Measurements from ENCODE around the gene KCNJ15. TPM values are rescaled to one million over a fixed set of nuclear protein-coding genes. Genes with fewer than 3 reads are reported as not detected.

Gene KCNJ15
- polyA plus RNA-seq, 1 donor, result 0.25 TPM

DNA sequence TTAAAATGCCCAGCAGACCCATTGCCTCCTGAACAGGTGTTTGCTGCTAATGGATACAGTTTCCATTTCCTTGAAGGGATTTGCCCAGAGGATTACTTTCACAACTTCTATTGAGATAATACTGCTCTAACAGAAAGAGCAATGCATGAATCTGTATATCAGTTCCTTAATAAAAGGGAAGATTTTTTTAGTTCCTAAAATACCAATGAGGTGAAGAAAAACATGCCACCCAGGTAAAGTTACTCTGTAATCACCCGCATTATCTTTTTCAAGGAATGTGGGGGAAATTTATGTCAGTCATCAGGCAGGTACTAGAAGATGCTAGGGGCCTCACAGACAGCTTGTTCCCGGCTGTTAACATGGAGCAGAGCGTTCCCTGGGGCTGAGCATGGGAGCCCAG is 41.1 kb downstream of the KCNJ15 start:
- peaks cover 3% of the 10 kb centered on the region for H3K27me3 ChIP-seq (ENCODE audit: control insufficient read depth, insufficient read depth, low read length)
- DNase-seq, result no peak
- WGBS (ENCODE audit: insufficient coverage, low lambda C conversion rate), result no CpG with 5 or more reads among the region's 3 CpGs
- no peaks in the 10 kb centered on the region for H3K36me3 ChIP-seq (ENCODE audit: control insufficient read depth, insufficient read depth, low read length)
- no peaks in the 10 kb centered on the region for H3K9me3 ChIP-seq (ENCODE audit: control insufficient read depth, low read depth, low read length)
- H3K4me1 ChIP-seq (ENCODE audit: control insufficient read depth, insufficient read depth, low read length), result peaks cover 2% of the 10 kb centered on the region
- H3K27ac ChIP-seq (ENCODE audit: low read length), result no peak overlapping the region
- H3K4me3 ChIP-seq (ENCODE audit: low read length), result no peak overlapping the region

- Histone ChIP-seq H3K27ac (ENCODE audit: low read length) (no peak overlapping the region), H3K9me3 (ENCODE audit: control insufficient read depth, low read depth, low read length) (no peaks in the 10 kb centered on the region), H3K36me3 (ENCODE audit: control insufficient read depth, insufficient read depth, low read length) (no peaks in the 10 kb centered on the region), H3K4me1 (ENCODE audit: control insufficient read depth, insufficient read depth, low read length) (peaks cover 2% of the 10 kb centered on the region), H3K27me3 (ENCODE audit: control insufficient read depth, insufficient read depth, low read length) (peaks cover 3% of the 10 kb centered on the region), H3K4me3 (ENCODE audit: low read length) (no peak overlapping the region)
- WGBS (ENCODE audit: insufficient coverage, low lambda C conversion rate), result no CpG with 5 or more reads among the region's 3 CpGs
- DNase-seq, result no peak
Measured at GRCh38 chr21:38298832-38299231, 42.0 kb downstream of the KCNJ15 start.

- Histone ChIP-seq H3K36me3 (ENCODE audit: control insufficient read depth, insufficient read depth, low read length) (no peaks in the 10 kb centered on the region), H3K9me3 (ENCODE audit: control insufficient read depth, low read depth, low read length) (no peaks in the 10 kb centered on the region), H3K4me1 (ENCODE audit: control insufficient read depth, insufficient read depth, low read length) (peaks cover 2% of the 10 kb centered on the region), H3K27ac (ENCODE audit: low read length) (no peak overlapping the region), H3K27me3 (ENCODE audit: control insufficient read depth, insufficient read depth, low read length) (peaks cover 3% of the 10 kb centered on the region), H3K4me3 (ENCODE audit: low read length) (no peak overlapping the region)
- DNase-seq, result no peak
- no CpG with 5 or more reads among the region's 8 CpGs for WGBS (ENCODE audit: insufficient coverage, low lambda C conversion rate)
Measured at GRCh38 chr21:38299671-38300070, 42.9 kb downstream of the KCNJ15 start.

DNA sequence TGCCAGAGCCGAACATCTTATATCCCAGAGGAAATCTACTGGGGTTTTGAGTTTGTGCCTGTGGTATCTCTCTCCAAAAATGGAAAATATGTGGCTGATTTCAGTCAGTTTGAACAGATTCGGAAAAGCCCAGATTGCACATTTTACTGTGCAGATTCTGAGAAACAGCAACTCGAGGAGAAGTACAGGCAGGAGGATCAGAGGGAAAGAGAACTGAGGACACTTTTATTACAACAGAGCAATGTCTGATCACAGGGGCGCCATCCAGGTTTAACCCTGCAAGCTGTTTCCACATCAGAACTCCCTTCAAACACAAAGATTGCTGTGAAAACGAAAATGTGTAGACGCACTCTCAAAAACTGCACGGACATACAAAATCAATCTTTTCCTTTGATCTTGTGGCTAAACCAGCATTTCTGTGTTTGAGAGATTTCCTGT is 43.4 kb downstream of the KCNJ15 start:
- DNase-seq, result no peak
- H3K27ac ChIP-seq (ENCODE audit: low read length), result no peak overlapping the region
- WGBS (ENCODE audit: insufficient coverage, low lambda C conversion rate), result 100% methylated on average over 1 of the region's 7 CpGs
- peaks cover 2% of the 10 kb centered on the region for H3K4me1 ChIP-seq (ENCODE audit: control insufficient read depth, insufficient read depth, low read length)
- peaks cover 3% of the 10 kb centered on the region for H3K27me3 ChIP-seq (ENCODE audit: control insufficient read depth, insufficient read depth, low read length)
- H3K9me3 ChIP-seq (ENCODE audit: control insufficient read depth, low read depth, low read length), result no peaks in the 10 kb centered on the region
- H3K4me3 ChIP-seq (ENCODE audit: low read length), result no peak overlapping the region
- H3K36me3 ChIP-seq (ENCODE audit: control insufficient read depth, insufficient read depth, low read length), result no peaks in the 10 kb centered on the region

- Histone ChIP-seq H3K27ac (ENCODE audit: low read length) (no peak overlapping the region), H3K9me3 (ENCODE audit: control insufficient read depth, low read depth, low read length) (no peaks in the 10 kb centered on the region), H3K27me3 (ENCODE audit: control insufficient read depth, insufficient read depth, low read length) (peaks cover 3% of the 10 kb centered on the region), H3K36me3 (ENCODE audit: control insufficient read depth, insufficient read depth, low read length) (no peaks in the 10 kb centered on the region), H3K4me3 (ENCODE audit: low read length) (no peak overlapping the region), H3K4me1 (ENCODE audit: control insufficient read depth, insufficient read depth, low read length) (peaks cover under 1% of the 10 kb centered on the region)
- DNase-seq, result no peak
- no CpG with 5 or more reads among the region's 15 CpGs for WGBS (ENCODE audit: insufficient coverage, low lambda C conversion rate)
Measured at GRCh38 chr21:38301321-38302214, 44.8 kb downstream of the KCNJ15 start.

DNA sequence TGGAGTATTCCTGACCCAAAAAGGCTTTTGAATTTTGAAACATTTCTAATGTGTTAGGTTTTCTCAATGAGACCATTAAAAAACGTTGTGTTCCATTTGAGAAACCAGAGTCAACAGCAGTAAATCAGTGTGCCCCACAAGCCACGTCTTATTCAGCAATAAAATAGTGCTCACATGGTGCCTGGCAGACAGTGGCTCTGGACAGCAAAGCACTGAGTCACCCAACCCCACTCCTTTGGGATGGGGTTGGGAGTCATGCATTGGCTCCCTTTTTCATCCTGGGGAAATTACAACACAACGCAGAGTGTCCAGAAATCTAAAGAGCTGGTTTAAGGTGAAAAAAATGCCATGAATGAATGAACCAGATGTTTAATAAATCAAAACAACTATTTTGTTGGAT is 46.5 kb downstream of the KCNJ15 start:
- Histone ChIP-seq H3K27me3 (ENCODE audit: control insufficient read depth, insufficient read depth, low read length) (peaks cover 3% of the 10 kb centered on the region), H3K4me1 (ENCODE audit: control insufficient read depth, insufficient read depth, low read length) (no peaks in the 10 kb centered on the region), H3K36me3 (ENCODE audit: control insufficient read depth, insufficient read depth, low read length) (no peaks in the 10 kb centered on the region), H3K4me3 (ENCODE audit: low read length) (no peak overlapping the region), H3K27ac (ENCODE audit: low read length) (no peak overlapping the region), H3K9me3 (ENCODE audit: control insufficient read depth, low read depth, low read length) (no peaks in the 10 kb centered on the region)
- no peak for DNase-seq
- 100% methylated on average over 1 of the region's 3 CpGs for whole genome bisulfite sequencing (ENCODE audit: insufficient coverage, low lambda C conversion rate)

DNA sequence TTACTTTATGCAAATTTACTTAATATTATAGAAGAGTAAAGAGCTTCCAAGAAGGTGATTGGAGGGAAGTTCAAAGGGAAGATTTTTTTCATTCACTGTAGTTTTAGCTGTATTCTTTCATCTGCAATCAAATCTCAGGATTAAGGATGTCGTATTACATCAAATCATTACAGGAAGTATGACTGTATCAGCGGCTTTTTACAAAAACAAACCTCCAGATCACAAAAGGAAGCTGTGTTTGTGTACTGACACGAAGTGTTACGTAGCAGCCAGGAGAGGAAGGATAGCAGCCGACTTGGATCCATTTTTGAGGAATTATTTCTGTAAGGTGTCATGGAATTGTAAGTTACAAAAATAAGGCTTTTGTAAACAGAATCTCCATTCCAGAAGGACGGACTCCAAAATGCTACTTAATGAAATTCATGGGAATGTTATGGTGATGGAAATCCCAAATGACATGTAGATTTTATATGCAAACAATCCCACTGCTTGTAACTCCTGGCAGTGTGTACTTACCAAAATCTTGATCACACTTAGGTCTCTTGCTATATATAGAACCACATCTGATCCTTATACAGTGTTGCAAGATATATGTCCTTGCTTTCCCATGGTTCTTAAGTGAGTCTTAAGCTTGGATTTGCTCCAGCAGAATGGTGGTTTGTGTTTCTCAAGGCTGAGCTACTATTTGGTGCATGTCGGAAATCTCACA is 49.8 kb downstream of the KCNJ15 start:
- Histone ChIP-seq H3K4me3 (ENCODE audit: low read length) (no peak overlapping the region), H3K27me3 (ENCODE audit: control insufficient read depth, insufficient read depth, low read length) (no peaks in the 10 kb centered on the region), H3K4me1 (ENCODE audit: control insufficient read depth, insufficient read depth, low read length) (no peaks in the 10 kb centered on the region), H3K36me3 (ENCODE audit: control insufficient read depth, insufficient read depth, low read length) (no peaks in the 10 kb centered on the region), H3K27ac (ENCODE audit: low read length) (no peak overlapping the region), H3K9me3 (ENCODE audit: control insufficient read depth, low read depth, low read length) (no peaks in the 10 kb centered on the region)
- WGBS (ENCODE audit: insufficient coverage, low lambda C conversion rate), result 63% methylated on average over 1 of the region's 7 CpGs
- no peak for DNase-seq

DNA sequence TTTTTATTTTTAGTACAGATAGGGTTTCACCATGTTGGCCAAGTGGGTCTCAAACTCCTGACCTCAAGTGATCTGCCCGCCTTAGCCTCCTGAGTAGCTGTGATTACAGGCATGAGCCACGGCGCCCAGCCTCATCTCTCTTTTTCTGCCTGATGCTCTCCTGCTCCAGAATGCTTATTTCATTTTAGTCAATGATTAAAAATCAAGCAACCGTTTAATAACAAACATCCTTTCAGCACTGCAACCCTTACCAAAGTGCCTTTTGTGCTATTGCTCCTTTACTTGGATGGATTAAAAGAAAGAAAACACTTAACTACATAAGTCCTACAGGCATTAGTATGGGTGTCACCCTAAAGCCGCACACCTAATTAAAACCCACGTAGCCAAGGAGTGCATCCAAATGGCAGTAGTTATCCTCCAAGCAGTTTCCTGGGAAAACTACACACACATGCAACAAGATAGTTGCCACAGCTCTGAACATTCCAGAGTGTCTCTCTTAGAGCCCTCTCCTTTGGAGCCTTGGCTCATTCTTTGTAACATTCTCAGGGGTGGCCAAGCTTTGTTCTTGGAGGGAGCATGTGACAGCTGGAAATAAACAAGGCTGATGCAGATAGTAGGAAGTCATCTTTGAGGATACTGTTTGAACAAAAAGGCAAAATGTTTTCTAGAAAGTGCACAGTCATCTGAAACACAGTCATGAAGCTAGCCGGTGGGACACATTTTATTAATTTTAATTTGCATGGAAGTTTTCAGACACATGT is 51.2 kb downstream of the KCNJ15 start:
- DNase-seq, result no peak
- Histone ChIP-seq H3K27me3 (ENCODE audit: control insufficient read depth, insufficient read depth, low read length) (no peaks in the 10 kb centered on the region), H3K9me3 (ENCODE audit: control insufficient read depth, low read depth, low read length) (no peaks in the 10 kb centered on the region), H3K4me3 (ENCODE audit: low read length) (no peak overlapping the region), H3K27ac (ENCODE audit: low read length) (no peak overlapping the region), H3K4me1 (ENCODE audit: control insufficient read depth, insufficient read depth, low read length) (no peaks in the 10 kb centered on the region), H3K36me3 (ENCODE audit: control insufficient read depth, insufficient read depth, low read length) (no peaks in the 10 kb centered on the region)
- WGBS (ENCODE audit: insufficient coverage, low lambda C conversion rate), result 100% methylated on average over 1 of the region's 7 CpGs

DNA sequence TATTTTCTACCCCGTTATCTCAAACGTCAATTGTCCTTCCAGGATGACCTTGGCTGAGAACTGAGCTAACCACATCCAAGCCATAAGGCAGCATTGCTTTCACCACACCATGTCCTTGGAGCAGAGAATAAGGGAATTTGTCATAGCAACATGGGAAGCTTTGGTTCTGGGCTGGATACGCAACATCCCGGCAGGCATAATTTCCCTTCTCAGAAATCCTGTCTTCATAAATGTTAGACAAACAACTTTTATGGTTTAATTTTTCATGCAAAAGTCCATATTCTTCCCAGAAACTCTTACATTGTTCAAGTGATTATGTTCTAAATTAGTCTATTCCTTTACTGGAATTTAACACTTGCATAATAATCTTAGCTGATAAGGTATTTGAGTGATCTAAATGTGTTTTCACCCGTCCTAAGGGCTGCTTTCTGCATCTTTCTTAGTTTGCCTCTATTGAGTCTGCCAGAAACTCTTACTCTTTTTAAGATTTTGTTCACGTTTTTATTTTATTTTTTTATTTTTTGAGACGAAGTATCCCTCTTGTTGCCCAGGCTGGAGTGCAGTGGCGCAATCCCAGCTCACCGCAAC is 51.8 kb downstream of the KCNJ15 start:
- Histone ChIP-seq H3K27ac (ENCODE audit: low read length) (no peak overlapping the region), H3K9me3 (ENCODE audit: control insufficient read depth, low read depth, low read length) (no peaks in the 10 kb centered on the region), H3K4me1 (ENCODE audit: control insufficient read depth, insufficient read depth, low read length) (no peaks in the 10 kb centered on the region), H3K4me3 (ENCODE audit: low read length) (no peak overlapping the region), H3K36me3 (ENCODE audit: control insufficient read depth, insufficient read depth, low read length) (no peaks in the 10 kb centered on the region), H3K27me3 (ENCODE audit: control insufficient read depth, insufficient read depth, low read length) (no peaks in the 10 kb centered on the region)
- 80% methylated on average over 4 of the region's 9 CpGs for WGBS (ENCODE audit: insufficient coverage, low lambda C conversion rate)
- no peak for DNase-seq

Measured in large intestine (tissue), 3 donors.